HG02840 (cell line): ENCODE measurements around the gene USHBP1.

Source experiments
- ATAC-seq: cut with Tn5 transposase; IDR thresholded peaks from one replicate; pipeline ENCODE4 v1.9.1; 2021; ENCODE audit warnings: mild to moderate bottlenecking, moderate library complexity, moderate number of reproducible peaks; ENCODE audit not compliant: unreplicated experiment, low FRiP score

Gene USHBP1

GRCh38 chr19:17266589-17266974 lies 2.0 kb upstream of the USHBP1 start:
- ATAC-seq, result no peak

- no peak for ATAC-seq
Observed at GRCh38 chr19:17266026-17266425, 1.5 kb upstream of the USHBP1 start.

DNA sequence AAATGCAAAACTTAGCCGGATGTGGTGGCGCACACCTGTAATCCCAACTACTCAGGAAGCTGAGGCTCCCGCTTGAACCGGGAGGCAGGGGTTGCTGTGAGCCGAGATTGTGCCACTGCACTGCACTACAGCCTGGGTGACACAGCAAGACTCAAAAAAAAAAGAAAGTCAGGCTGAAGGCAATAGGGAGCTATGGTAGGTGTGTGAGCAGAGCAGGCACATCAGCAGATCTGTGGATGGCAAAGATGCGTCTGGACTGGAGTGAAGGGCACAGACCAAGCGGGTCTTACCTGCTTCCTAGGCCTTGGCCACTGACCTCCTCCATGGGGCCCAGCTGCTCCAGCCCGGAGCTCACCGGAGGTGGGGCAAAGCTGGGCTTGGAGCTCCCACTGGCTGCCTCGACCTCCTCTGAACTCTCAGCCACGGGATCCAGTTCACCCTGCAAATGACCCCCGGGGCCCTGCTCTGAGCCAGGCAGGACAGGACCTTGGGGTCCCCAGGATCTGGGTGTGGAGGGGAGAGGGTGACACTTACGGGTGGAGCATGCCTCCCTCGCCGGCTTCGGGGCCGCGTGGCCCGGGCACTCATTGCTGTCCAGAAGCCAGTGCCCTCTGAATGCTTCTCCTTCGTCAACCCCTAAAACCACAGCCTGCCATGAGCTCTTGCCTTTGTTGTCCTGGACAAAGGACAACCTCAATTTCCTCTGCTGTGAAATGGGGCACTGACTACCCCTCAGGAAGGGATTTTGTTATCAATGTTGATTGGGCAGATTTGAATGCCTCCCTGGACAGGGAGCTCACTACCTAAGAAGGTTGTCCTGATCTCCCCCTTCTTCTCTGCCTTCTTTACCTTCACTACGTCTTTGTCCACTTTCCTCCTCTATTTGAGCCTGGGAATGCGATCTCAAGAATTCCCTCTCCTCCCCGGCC lies 569 bp downstream of the USHBP1 start:
- no peak for ATAC-seq

GRCh38 chr19:17262557-17262956 lies 2.0 kb downstream of the USHBP1 start:
- ATAC-seq, result no peak

DNA sequence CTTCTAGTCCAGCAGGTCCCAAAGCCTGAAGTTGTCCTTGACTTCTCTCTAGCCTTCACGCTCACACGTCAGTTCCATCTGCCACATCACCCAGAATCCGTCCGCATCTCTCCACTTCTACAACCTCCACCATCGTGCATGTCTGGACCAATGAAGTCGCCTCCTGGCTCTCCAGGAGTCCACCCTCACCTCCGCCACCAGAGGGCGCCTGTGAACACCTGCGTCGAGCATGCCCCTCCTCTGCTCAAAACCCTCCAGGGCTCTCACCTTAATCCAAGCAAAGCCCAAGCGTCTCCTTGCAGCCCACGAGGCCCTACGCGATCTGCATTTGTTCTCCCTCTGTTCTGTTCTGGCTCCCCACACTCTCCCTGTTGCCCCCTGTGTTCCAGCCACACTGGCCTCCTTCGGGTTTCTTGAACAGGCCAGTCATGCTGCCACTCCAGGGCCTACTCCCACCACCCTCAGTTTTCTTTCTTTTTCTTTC lies 3.7 kb downstream of the USHBP1 start:
- no peak for ATAC-seq

DNA sequence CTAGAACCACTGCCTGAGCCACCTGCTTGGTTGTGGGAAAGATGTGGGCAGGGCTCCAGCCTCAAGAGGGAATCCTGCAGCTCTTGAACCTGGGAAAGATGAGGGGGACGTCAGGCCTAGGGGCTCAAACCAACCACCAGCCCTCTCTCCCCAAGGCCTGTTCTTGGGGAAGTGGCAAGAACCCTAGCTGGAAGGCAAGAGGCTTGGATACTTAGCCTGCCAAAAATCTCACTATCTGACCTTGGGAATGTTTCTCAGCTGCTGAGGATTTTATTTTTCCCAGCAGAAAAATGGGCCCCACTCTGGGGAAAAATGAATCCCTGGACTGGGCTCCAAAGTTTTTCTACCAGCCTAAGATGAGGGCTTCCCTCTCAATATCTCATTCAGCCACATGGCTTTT lies 4.6 kb downstream of the USHBP1 start:
- no peak for ATAC-seq

DNA sequence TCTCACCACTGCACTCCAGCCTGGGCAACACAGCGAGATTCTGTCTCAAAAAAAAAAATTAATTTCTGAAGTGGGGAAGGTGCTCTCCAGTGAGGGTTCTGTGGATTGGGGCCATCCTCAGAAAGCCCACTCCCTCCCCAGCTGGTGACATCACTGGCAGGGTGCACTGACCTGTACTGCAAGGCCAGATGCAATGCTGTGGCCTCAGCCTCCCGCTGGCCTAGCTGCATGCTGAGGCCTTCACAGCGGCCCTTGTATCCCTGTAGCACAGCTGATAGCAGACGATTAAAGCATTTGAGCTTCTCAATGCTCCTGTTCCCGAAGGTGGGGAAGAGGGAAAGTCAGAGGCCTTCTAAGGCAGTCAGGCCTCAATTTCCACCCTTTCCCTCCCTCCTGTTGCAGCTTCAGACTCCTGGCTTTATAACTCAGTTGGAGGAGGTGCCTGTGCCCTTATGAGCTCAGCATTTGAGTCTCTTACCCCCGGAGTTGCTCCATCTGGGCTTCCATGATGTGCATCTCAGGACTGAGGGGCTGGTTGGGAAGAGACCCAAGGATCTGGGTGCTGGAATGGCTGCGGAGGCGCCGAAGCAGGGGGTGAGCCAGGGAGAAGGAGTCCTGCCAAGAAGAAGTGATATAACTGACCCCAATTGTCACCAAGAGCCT lies 5.3 kb downstream of the USHBP1 start:
- ATAC-seq, result no peak

- no peak for ATAC-seq
Observed at GRCh38 chr19:17256130-17256529, 8.4 kb downstream of the USHBP1 start.

DNA sequence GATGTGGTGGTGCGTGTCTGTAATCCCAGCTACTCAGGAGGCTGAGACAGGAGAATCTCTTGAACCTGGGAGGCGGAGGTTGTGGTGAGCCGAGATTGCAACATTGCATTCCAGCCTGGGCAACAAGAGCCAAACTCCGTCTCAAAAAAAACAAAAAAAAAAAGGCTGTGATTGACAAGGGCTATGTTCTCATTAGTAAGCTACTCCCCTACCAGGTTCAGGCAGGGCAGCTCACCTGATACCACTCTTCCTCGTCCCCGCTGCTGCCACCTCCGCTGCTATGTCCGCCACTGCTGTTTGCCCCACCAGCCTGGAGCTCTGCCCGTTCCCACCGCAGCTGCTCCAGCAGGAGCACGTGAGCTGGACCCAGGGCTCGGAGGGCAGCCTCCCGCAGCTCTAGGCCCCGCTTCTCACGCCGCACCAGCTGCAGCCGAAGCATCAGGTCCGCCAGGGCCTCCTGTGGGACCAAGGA lies 9.4 kb downstream of the USHBP1 start:
- ATAC-seq, result no peak

GRCh38 chr19:17254636-17255035 lies 9.9 kb downstream of the USHBP1 start:
- ATAC-seq, result no peak

- ATAC-seq, result no peak
Observed at GRCh38 chr19:17249887-17250548, 14.5 kb downstream of the USHBP1 start.

DNA sequence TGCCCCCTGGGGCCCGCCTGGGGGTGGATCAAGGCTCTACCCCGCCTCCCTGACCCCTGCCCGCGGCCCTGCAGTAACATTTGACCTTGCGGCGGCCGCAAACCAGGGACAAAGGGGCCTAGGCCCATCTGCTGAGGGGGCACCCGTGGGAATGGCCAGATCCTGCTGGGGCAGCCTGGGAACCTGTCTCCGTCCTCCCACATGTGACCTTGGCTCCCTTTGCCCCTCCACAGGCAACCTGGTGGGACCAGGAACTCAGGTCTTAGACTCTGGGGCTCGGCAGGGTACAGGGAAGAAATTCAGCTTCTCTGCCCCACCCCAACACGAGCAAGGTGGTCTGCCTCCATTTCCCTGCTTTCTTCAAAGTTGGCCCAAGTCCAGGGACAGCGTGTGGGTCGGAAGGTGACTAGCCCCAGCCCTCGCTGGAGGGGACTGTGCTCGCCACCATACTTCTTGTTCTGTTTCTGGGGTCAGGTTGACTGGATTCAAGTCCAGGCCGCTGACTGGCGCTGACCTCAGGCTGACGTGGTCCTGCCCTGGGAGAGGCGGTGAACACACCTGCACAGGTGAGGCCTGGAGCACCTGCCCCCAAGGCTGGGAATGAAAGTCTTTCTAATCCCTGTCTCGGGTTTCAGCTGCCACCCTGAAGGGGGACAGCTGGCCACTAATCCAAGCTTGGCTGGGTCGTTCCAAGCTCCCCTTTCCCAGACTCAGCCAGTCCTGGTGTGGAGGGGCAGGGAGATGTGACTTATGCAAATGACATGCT lies 16.4 kb downstream of the USHBP1 start:
- no peak for ATAC-seq

DNA sequence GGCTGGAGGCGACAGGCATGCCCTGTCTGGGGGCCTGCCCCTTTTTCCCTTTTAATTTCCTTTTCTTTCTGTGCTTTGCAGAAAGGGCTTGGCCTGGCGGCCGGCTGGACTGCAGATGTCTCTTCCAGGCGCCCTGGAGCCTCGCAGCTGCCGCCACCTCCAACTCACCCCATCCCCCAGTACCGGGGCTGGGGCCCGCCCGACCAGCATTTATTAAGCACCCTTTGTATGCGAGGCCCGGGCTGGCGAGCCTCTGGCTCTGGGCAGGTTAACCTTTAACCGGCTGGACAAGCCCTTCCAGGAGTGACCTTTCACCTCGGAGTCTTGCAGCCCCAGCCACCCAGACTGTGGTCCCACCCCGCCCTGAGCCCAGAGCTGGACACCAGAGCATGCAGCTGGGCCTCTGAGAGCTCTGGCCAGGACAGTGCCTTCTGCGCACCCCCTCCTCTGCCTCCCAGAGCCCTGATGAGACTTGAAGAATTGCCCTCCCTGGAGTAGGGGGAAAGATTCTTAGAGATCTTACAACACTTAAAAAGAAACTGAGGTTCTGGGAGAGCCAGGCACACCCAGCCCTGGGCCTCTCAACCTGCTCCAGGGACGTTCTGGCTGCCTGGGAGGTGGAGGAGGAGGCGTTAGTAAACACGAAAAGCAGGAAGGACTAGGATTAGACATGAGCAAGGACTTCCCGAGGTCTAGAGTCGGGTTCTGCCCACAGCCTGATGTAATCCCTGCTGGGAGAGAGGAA lies 17.7 kb downstream of the USHBP1 start:
- no peak for ATAC-seq

- peak; percentile 62 for ATAC-seq
Observed at GRCh38 chr19:17245535-17245984, 19.0 kb downstream of the USHBP1 start, which contains the start of gene NR2F6. TSS of gene NR2F6 (minus strand) at chr19:17245919. CDS start at chr19:17245220, 699 bp downstream.

DNA sequence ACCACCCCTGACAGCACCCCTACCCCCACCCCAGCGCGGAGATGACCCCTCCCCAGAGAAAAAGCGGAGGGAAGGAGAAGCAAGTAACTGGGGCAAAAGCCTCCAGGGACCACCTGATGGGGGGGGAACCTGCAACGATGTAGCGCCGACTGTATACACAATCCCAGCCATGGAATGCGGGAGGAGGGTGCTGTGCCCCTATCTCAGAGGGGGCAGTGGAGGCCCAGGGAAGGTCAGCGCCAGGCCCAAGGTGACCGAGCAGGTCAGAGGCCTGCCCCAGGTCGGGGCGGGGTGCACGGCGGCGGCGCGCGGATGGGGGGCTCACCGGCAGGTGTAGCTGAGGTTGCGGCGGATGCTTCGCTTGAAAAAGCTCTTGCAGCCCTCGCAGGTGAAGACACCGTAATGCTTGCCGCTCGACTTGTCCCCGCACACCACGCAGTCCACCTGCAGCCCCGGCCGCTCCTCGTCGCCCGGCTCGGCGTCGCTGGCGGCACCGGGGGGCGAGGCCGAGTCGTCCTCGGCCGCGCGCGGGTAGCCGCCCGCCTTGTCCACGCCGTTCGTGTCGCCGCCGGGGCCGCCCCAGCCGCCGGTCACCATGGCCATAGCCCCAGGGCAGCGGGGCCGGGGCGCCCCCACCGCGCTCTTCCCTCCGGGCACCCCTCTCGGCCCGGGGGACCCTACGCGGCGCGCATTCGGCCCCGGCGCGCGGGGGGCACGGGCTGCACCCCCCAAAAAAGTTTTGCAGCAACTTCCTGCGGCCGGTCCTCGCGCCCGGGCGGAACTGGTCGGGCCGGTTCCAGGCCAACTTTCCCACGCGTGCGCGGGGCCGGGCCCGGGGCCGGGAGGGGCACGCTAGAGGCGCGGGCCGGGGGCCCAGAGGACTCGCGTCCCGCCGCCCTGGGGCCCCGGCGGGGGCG lies 19.7 kb downstream of the USHBP1 start:
- ATAC-seq, result no peak

GRCh38 chr19:17243830-17244617 lies 20.5 kb downstream of the USHBP1 start:
- no peak for ATAC-seq

GRCh38 chr19:17243211-17243829 lies 21.2 kb downstream of the USHBP1 start:
- no peak for ATAC-seq
